DMS53 (cell line): Measurements from ENCODE around the gene PEX14.
"Not testable (repeated sequence)": the region's sequence is repeated elsewhere in the genome, so short reads cannot be mapped to it uniquely, and the experiment has no call there.

Experiments
- DNase-seq: peaks from one replicate; lab custom pipeline; 2025; lab: John Stamatoyannopoulos, UW

Gene PEX14

DNA sequence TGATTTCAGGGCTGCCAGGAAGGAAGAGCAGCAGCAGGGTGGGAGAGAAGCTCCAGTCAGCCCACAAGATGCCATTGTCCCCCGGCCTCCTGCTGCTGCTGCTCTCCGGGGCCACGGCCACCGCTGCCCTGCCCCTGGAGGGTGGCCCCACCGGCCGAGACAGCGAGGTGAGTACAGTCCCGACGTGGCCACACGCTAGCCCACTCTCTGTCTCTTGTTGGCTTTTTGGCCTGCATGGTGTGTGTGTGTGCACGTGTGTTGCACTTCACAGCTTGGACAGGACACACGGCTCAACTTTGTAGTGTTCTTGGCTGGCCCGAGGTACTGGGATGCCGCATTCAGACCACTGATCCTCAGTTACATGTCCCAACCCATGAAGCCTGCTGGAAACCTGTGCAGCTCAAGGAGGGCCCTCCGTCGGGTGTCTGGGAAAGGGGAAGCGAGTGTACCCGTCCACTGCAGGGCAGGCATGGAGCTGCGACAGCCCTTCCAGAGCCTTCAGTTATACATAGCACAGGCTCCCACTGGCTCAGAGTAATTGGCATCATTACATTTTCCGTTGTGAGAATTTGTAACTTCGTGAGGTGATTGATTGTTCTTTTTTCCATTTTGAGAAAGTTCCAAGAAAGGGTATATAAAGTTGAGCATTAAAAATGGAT lies 24.5 kb upstream of the PEX14 start:
- DNase-seq: no peak

DNA sequence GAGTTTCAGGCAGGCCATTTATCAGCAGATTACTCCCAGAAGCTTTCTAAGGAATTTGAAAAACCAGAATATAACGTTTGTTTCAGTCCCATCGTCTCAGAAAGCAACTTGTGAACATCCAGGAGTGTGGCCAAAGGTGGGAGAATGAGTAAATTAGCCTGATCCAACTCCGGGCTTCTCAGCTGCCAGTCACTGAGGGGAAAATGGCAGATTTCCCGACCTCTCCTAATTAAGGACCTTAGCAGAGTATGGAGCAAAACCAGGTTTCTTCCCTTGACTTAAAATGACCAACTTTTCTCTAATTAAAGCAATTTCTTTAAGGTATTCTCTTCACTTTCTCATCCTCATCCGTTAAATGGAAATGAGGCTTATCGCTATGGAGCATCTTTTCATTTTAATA lies 23.9 kb upstream of the PEX14 start:
- DNase-seq: no peak

DNA sequence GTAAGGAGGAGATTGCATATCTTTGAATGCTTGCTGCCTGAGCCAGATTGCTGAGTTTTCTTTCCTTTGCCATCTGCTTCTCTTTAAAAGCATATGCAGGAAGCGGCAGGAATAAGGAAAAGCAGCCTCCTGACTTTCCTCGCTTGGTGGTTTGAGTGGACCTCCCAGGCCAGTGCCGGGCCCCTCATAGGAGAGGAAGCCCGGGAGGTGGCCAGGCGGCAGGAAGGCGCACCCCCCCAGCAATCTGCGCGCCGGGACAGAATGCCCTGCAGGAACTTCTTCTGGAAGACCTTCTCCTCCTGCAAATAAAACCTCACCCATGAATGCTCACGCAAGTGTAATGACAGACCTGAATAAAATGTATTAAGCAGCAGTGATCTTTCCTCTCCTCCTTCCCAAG lies 23.5 kb upstream of the PEX14 start:
- peak; percentile 45 for DNase-seq

DNA sequence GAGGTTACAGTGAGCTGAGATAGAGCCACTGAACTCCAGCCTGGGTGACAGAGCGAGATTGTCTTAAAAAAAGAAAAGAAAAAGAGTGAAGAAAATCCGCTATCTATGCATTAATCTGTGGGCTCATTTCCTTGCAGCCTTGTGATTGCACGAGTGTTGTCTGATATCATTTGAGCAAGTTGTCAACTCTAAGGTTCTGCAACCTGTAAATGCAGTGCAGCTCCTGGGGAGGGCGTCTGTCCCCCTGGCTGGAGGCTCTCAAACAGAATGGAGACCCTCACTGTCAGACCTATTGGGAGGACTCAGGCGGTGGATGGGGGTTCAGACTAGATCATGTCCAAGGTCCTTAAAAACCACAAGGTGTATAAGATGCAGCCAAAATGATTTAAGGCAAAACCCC lies 18.7 kb upstream of the PEX14 start:
- no peak for DNase-seq

DNA sequence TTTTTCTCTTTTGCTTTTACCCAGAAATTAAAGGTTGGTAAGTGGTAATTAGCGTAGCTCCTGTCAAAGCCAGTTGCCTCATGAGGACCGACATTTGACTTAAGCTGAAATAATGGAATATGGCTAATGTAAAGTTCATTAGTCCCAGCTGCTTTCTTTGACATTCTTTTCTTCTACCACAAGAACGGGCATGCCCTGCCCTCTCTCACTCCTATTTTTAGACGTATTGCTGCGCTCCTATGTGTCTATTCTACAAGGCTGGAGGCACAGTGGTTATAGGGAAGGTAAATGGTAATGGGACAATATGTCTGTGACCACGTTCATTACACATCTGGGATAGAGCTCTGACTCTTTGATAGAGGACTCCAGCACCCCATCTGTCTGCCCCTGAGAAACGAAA lies 18.1 kb upstream of the PEX14 start:
- no peak for DNase-seq

DNA sequence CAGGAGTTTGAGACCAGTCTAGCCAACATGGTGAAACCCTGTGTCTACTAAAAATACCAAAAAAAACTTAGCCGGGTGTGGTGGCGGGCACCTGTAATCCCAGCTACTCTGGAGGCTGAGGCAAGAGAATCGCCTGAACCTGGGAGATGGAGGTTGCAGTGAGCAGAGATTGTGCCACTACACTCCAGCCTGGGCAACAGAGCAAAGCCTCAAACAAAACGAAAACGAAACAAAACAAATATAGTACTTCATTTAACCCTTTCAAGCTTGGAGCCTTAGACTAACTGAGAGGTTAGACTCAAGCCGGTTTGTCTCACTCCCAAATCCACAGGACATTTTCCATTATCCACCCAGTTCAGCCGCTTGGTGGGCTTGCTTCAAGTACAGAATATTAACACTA lies 17.3 kb upstream of the PEX14 start:
- not testable (repeated sequence) for DNase-seq

DNA sequence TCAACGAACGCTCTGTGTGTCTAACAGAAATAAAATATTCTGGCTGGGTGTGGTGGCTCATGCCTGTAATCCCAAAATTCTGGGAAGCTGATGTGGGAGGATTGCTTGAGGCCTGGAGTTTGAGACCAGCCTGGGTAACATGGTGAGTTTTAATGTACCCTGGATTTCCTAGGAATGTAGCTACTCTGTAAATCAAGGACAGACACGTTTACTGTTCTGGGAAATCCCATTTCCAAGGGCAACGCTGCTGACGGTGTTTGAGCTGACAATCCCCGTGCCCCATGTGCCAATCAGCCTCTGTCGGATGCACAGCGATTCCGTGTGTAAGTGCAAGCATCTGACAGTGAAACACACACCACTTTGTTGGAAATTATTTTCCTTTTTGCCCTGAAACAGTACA lies 16.9 kb upstream of the PEX14 start:
- DNase-seq: no peak

DNA sequence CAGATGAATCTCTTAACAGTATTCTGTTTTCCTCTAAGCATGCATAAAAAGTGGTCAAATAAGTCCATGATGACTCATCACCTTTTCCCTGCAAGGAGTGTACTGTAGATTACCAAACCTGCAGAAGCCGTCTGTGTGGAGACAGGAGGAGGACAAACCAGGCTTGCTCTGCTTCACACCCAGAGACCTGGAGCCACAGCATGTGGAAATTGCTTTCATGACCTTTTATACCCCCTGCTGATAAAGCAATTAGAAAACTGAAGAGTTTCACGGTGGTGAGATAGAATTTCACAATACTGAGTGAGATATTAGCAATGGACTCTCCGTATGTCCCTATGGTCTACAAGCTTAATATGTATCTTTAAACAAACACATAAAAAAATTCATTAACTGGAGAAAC lies 15.6 kb upstream of the PEX14 start:
- peak; percentile 75 for DNase-seq

DNA sequence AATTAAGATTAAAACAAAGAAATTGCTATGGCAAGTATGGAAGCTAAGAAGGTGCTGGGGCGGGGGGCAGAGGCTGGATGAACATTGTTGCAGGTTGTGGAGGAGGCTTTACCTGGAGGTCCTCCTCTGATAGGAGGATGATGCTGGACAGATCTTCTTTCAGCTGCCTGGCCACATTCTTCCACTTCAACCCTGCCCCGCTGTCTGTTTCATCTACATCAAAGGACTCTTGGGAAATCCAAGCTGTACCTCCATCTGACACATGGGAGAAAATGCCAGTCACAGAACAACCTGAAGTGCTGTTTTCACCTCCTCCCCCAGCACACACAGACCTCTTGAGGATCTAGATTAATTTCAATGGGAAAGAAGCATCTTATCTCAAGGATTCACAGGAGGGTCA lies 7.7 kb upstream of the PEX14 start:
- DNase-seq: no peak

DNA sequence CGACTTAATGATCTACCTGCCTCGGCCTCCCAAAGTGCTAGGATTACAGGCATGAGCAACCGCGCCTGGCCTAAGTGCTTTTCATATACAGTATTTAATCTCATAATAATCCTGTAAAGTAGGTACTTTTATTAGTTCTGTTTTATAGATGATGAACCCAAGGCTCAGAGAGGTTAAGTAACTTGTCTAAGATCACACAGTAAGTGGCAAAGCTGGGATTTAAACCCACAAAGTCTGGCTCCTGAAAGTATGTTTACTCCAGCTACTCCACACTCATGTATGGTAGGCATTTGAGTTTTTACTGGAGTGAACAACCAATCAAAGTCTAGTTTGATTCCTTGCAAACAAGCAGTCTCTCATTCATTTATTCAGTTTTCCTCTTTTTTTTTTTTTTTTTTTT lies 4.7 kb upstream of the PEX14 start:
- no peak for DNase-seq

DNA sequence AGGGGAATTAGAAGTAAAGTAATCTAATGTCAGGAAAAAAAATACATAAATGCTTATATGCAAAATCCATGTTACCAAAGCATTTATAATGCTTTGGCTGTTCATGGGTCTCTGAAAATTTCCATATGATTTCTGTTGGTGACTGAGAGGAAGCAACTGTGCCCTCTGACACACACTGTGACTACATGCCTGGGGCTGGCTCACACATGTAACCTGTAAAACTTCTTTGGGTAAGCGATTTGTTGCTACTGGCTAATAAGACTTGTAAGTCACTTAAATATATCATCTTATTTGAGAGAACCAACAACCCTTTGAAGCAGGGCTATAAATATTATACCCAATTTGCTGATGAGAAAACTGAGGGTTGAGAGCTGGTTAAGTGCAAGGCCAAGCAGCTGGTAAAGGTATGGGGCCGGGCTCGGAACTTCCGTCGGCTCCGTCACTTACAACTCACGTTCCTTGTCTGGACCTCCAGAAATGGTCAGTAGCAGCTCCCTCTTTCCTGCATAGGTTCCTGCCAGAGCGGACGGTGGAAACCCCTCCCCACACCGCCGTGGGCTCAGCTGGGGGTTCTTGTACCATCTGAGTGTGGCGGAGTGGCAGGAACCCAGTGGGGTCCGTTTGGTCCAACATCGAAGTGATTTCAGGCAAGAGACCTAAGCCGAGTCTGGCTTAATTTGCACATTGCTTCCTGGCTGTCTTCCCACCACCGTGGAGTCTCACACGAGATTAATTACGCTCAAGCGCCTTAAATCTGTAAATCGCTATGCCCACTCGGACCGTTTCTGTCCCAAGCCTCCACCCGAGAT lies 3.1 kb upstream of the PEX14 start:
- peak; percentile 74 for DNase-seq

DNA sequence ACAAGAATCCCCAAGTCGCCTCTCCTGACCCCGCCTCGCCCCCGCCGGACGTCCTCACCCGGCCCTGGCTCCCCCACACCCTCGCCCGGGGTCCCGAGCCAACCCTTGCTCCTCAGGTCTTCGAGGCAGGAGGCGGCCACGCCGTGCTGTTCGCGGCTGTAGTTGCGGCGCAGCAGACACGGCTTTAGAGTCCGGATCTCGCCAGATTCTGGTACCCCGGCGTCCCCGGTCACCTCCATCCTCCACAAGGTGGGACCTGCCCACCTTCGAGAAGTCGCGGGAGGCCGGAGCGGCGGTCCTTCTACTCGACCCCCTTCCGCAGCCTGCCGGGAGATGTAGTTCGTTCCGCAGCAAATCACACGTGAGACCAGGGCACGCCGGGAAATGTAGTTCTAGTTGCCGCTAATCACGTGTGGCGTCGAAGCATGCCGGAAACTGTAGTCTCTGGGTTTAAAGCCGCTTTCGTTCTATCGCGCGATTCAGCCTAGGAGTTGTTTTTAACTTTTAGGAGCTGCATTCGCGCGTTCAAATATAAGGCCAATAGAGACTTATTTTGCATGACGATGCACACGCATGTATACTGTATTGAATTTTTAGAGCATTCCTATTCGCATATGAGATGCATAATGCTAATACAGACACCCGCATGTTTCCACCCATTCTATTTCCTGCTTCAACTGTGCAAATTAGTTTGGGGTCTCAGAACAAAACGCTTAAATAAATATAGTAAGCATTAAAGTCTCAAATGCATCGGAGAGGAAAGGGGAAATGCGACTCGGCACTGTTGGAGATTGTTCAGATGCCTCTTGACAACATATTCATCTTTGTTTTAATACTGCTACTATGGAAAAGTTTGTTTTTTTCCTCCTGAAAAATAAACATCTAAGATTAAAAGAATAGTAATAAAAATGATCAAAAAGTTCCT lies 2.3 kb upstream of the PEX14 start, which contains the start of gene DFFA:
TSS of gene DFFA (minus strand) at position 310 of the 925 bp plus-strand sequence. CDS start at position 239, 71 bp downstream.
- peak; percentile 97 for DNase-seq

DNA sequence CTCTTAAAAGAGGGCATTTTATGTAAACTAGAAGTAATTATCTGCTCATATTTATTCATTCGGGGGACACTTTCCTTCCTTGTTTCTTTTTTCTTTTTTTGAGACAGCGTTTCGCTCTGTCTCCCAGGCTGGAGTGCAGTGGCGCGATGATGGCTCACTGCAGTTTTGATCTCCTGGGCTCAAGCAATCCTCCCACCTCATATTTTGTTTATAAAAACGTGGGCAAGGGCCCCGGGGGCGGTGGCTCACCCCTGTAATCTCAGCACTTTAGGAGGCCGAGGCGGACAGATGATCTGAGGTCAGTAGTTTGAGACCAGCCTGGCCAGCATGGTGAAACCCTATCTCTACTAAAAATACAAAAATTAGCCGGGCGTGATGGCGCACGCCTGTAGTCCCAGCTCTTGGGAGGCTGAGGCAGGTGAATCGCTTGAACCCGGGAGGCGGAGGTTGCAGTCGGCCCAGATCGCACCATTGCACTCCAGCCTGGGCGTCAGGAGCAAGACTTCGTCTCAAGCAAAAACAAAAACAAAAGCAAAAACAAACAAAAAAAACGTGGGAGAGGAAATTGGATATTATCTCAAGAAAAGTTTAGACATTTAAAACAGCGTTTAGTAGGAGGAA lies 1.5 kb upstream of the PEX14 start:
- DNase-seq: no peak

DNA sequence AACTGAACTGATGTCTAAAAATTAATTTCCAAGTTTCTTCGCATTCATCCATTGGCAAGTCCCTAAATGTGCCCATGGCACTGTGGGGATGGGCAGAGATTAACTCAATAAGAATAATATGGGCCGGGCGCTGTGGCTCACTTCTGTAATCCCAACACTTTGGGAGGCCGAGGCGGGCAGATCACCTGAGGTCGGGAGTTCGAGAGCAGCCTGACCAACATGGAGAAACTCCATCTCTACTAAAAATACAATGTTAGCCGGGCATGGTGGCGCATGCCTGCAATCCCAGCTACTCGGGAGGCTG lies 489 bp upstream of the PEX14 start:
- DNase-seq: not testable (repeated sequence)

DNA sequence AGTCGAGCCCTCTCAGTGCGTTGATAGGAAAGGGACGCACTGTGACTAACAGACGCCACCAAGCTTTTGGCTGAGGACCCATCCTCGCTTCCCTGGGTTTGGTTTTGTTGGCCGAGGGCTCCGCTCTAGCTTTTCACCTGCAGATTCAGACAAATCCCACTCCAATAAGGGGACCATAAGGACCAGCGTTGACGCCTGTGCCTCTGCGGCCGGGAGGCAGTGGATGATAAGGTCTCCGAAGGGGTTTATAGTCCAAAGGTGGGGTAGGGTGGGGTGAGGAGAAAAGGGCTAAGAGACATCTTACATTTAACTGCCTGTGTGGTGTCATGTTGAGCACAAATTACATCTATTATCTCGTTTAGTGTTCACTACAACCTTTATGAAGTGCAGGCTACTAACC lies 760 bp downstream of the PEX14 start:
- DNase-seq: no peak

DNA sequence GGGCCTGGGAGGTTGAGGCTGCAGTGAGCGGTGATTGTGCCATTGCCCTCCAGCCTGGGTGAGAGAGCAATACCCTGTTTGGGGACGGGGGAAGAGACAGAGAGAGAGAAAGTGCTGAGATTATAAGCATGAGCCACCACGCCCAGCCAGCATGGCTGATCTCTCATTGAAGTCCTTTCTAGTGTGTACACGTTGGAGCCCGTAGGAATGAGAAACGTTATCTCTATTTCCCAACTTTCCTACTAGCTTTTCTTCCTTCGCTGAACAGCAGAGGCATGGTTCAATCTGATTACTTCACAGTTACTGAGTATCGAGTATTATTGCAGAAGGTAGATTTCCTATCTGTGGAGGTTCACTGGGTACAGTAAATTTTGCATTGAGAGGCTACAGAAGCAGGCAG lies 4.5 kb downstream of the PEX14 start:
- no peak for DNase-seq

DNA sequence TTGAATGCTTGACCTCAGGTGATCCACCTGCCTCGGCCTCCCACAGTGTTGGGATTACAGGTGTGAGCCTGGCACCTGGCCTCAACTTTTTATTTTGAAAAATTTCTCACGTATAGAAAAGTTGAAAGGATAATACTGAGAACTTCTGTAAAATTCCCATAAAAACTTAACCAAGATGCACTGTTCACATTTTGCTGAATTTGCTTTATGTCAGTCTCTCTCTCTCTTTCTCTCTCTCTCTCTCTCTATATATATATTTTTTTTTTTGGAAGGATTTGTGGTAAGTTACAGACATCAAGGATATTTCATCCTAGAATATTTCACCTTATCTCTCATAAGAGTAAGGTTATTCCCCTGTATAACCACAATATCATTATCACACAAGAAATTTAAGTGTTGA lies 5.9 kb downstream of the PEX14 start:
- no peak for DNase-seq

DNA sequence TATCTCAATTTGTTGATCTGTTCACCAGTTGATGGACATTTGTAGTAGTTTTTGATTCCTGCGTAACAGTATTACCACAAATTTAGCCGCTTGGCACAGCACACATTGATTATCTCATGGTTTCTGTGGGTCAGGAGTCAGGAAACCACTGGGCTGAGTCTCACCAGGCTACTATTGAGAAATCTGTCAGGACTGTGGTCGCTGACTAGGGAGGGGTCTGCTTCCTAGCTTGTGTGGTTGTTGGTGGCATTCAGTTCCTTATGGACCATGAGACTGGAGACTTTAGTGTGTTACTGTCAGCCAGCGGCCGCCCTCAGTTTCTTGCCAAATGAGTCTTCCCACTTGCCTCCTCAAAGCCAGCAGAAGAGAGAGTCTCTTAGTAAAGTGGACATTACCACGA lies 9.8 kb downstream of the PEX14 start:
- no peak for DNase-seq

DNA sequence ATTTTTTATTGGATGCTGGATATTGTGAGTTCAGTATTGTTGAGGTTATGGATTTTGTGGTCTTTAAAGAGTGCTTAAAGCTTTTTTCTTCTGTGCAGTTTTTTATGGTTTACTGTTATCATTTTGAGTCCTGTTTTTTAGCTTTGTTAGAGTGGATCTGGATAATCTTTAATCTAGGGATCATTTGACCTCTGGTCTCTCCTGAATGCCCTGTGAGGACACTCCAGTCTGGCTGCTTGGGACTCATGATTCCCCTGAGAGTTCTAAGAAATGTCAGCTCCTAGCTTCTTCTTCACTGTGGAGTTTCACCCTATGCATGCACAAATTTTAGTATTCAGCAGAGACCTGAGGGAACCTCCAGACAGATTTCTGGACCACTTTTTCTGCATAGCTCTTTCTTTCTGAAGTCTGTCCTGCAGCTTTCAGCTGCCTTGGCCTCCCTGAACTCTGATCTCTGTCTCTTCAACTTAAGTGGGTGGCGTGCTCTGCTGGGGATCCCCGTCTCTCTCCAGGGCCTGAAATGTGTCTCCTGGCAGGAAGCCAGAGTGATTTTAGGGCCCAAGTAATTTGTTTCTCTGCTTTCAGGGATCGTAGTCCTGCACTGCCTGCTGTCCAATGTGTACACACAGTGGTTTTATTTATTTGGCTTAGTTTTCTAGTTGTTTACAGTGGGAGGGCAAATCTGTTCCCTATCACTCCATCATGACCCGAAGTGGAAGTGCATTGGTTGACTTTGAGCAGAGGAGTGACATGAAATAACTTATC lies 14.7 kb downstream of the PEX14 start:
- no peak for DNase-seq

DNA sequence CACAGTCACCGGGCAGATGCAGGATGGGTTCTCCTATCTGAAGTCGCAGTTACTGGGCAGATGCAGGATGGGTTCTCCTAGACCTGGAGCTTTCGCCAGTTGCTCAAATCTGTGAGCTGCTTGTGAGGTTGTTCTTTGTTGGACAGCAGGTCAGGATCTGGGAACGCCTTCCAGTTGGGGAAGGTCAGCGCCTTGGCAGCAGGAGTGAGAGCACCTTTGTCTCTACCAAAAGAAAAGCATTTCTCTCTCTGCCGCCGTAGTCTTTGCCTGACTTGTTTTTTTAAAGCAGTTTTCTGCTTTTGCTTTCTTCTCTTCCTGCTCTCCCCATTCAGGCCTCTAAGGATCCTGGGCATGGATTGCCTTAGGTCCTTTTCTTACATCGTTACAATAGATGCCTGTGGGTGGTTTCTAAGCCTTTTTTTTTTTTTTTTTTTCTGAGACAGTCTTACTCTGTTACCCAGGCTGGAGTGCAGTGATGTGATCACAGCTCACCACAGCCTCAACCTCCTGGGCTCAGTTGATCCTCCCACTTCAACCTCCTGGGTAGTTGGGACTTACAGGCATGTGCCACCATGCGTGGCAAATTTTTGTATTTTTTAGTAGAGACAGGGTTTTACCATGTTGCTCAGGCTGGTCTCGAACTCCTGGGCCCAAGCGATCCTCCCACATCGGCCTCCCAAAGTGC lies 15.7 kb downstream of the PEX14 start:
- no peak for DNase-seq

DNA sequence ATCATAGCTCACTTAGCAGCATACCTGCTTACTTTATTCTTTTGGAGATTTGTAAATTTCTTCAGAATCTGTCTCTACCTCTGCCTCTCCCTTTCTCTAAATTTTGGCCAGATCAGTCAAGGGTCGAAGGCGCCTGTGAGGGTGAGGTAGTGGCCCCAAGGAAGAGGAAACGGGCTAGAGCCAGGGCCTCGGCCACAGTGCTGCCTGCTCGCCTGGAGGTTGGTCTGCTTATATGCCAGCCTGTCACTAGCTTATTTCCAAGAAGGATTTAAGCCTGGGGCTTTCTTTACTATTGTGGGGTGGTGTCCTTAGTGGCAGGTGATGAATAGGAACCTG lies 19.6 kb downstream of the PEX14 start:
- DNase-seq: no peak
